BJ (cell line): ENCODE results near the gene TLK2. TPM values are rescaled to one million over a fixed set of nuclear protein-coding genes. Genes with fewer than 3 reads are reported as not detected.

Source experiments
- CTCF ChIA-PET: fragments of 350-600 bp; formaldehyde crosslinking; extraction: SDS; loops from one replicate; lab custom pipeline; 2021; ENCODE audit warnings: antibody characterized with exemption, inconsistent platforms; lab: Yijun Ruan, JAX
- POLR2A ChIA-PET: fragments of 300-600 bp; sonication (Branson Sonifier 250); formaldehyde crosslinking; extraction: SDS; loops from one replicate; lab custom pipeline; 2021; ENCODE audit warnings: antibody characterized with exemption; lab: Charles Lee
- DNase-seq: peaks from one replicate; pipeline ENCODE4 v3.0.0-alpha.2; 2011; ENCODE audit warnings: low read depth
- H3K27me3 ChIP-seq: 2 replicates; pipeline ENCODE4 v1.6.0; 2011; ENCODE audit warnings: low read length; ENCODE audit not compliant: control insufficient read depth, insufficient read depth
- H3K36me3 ChIP-seq: 2 replicates; pipeline ENCODE4 v1.5.1; 2011; ENCODE audit warnings: low read length; ENCODE audit not compliant: control insufficient read depth, insufficient read depth
- H3K4me3 ChIP-seq: 2 replicates; pipeline ENCODE4 v1.5.1; 2011; ENCODE audit warnings: low read depth, mild to moderate bottlenecking, control low read depth, low read length
- polyA plus RNA-seq: library from polyadenylated mRNA; depleted of rRNA; stranded (reverse); fragments of >200 nt; gene quantifications from 2 replicates; pipeline ENCODE4 v1.2.3, GENCODE V29; 2011
- TF ChIP-seq, protein P1 (sequence below): IDR thresholded peaks from 2 replicates; pipeline ENCODE4 v1.5.1; 2011; ENCODE audit warnings: low read depth, mild to moderate bottlenecking, control low read depth, inconsistent platforms, low read length, moderate library complexity; ENCODE audit not compliant: insufficient read depth

Gene TLK2
- polyA plus RNA-seq, 1 experiment: 68.9 TPM

DNA sequence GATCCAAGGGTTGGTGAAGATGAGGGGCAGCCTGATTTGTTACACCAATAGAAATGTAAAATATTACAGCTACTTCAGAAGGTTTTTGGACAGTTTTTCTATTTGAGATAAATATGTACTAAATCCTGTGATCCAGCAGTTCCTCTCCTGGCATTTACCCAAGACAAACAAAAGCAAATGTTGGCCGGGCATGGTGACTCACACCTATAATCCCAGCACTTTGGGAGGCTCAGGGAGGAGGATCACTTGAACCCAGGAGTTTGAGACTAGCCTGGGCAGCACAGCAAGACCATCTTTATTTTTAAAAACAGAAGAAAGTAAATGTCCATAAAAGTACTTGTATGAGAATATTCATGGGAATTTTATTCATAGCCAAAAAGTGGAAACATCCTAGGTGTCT, 84.0 kb downstream of the TLK2 start:
- TF ChIP-seq, protein P1, sequence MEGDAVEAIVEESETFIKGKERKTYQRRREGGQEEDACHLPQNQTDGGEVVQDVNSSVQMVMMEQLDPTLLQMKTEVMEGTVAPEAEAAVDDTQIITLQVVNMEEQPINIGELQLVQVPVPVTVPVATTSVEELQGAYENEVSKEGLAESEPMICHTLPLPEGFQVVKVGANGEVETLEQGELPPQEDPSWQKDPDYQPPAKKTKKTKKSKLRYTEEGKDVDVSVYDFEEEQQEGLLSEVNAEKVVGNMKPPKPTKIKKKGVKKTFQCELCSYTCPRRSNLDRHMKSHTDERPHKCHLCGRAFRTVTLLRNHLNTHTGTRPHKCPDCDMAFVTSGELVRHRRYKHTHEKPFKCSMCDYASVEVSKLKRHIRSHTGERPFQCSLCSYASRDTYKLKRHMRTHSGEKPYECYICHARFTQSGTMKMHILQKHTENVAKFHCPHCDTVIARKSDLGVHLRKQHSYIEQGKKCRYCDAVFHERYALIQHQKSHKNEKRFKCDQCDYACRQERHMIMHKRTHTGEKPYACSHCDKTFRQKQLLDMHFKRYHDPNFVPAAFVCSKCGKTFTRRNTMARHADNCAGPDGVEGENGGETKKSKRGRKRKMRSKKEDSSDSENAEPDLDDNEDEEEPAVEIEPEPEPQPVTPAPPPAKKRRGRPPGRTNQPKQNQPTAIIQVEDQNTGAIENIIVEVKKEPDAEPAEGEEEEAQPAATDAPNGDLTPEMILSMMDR: no peak
- ChIA-PET CTCF (interaction anchor here (2.3 kb wide), 1 partner anchor 10 kb away, joined by 10 read pairs; no protein-coding TSS in a partner anchor), POLR2A (no interaction called here)

DNA sequence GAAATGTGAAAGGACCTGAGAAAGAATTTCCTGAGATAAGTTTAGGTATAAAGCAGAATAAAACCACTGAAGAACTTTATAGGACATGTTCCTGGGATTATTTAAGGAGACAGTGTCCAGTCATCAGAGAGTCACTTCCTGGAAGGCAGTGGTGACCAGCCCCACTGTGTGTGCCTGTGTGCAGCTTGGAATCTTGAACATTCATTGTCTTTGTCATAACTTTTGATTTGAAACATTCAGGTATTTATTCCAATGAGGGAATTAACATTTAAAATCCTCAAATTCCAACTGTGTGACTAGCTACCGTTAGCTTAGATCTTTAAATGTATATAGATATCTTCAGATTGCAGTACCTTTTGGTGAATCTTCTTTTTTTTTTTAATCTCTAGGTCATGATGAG, 87.2 kb downstream of the TLK2 start:
- POLR2A ChIA-PET: interaction anchor here (1.0 kb wide), 1 partner anchor 49 kb away, joined by 14 read pairs; no protein-coding TSS in a partner anchor

More for the DNA sequence above, 84.0 kb downstream of the TLK2 start:
- H3K27me3 ChIP-seq: no peaks in the 10 kb centered on the region
- DNase-seq: no peak
- no peaks in the 10 kb centered on the region; the same call in 1 of the 2 replicates for H3K36me3 ChIP-seq
- H3K4me3 ChIP-seq: no peak overlapping the region

DNA sequence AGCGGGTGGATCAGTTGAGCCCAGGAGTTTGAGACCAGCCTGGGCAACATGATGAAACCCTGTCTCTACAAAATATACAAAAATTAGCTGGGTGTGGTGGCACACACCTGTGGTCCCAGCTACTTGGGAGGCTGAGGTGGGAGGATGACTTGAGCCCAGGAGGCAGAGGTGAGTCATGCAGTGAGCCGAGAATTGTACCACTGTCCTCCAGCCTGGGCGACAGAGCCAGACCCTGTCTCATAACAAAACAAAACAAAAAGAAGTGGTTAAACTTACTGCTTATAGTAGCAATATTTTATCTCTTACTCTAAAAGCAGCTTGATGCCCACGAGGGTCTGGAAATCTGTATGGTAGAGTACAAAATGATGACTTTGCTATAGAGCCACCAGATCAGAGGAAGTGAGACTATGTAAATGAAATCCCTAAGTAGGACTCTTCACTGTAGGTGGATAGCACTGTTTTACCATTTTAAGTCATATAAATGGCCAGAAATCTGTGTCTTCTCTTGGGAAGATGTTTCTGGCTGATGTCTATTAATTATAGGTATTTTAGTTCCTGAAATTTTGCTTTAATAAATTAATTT, 88.5 kb downstream of the TLK2 start:
- CTCF ChIA-PET: no interaction called here
- no peak for DNase-seq
- no peak overlapping the region for H3K4me3 ChIP-seq
- POLR2A ChIA-PET: no interaction called here
- no peaks in the 10 kb centered on the region; the same call in 1 of the 2 replicates for H3K36me3 ChIP-seq
- TF ChIP-seq, protein P1: no peak
- H3K27me3 ChIP-seq: no peaks in the 10 kb centered on the region

More for the DNA sequence above, 87.2 kb downstream of the TLK2 start:
- Histone ChIP-seq H3K27me3 (no peaks in the 10 kb centered on the region), H3K4me3 (no peak overlapping the region), H3K36me3 (no peaks in the 10 kb centered on the region; the same call in 1 of the 2 replicates)
- peak; percentile 45 for DNase-seq
- TF ChIP-seq, protein P1: no peak
- CTCF ChIA-PET: interaction anchor here (0.6 kb wide), 5 partner anchors 11 to 837 kb away, joined by 3 to 6 read pairs (median 4); no protein-coding TSS in a partner anchor

DNA sequence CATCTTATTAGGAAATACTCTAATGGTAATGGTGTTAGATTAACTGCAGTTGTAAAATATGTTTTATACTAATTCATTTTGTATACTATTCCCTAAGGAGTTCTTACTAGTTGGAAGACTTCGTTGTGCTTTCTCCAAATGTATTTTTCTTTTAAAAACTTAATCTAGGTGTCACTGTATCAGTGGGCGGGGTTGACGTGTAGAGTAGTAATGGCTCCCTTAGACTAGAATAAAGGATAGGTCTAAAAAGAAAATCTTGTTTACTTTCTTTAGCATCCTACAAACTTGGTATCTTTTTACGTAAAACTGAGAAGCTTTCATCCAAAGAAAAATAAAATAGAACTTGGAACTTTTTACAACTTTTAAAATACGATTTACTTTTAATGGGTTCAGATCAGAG, 93.9 kb downstream of the TLK2 start:
- Histone ChIP-seq H3K36me3 (peaks cover 4% of the 10 kb centered on the region), H3K27me3 (no peaks in the 10 kb centered on the region), H3K4me3 (no peak overlapping the region)
- ChIA-PET CTCF (no interaction called here), POLR2A (interaction anchor here (0.6 kb wide), 1 partner anchor 36 kb away, joined by 3 read pairs; no protein-coding TSS in a partner anchor)
- TF ChIP-seq, protein P1: no peak
- no peak for DNase-seq

DNA sequence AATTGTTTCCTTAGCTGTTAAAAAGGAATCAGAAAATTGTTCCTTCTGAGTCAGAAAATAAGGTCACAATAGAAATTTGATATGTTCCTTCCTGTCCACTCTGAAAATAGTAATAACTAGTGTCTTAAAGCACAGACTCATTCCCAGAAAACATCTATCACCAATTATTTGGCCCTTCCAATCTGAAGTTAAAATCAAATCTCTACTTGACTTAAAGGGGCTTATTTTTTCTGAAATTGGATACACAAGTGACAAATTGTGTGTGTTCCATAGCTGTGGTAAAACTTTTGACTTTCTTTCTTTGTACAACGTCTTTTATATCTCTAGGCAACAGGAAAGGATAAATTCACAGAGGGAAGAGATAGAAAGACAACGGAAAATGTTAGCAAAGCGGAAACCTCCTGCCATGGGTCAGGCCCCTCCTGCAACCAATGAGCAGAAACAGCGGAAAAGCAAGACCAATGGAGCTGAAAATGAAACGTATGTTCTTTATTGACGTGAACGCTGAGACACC, 94.3 kb downstream of the TLK2 start:
- ChIA-PET POLR2A (interaction anchor here (0.6 kb wide), 1 partner anchor 35 kb away, joined by 3 read pairs; no protein-coding TSS in a partner anchor), CTCF (no interaction called here)
- DNase-seq: peak; percentile 20
- TF ChIP-seq, protein P1: no peak
- H3K36me3 ChIP-seq: peaks cover 4% of the 10 kb centered on the region
- no peak overlapping the region for H3K4me3 ChIP-seq
- H3K27me3 ChIP-seq: no peaks in the 10 kb centered on the region
